HEK293 (cell line): ENCODE results near the gene SLC22A4.

Source experiments
- CTCF ChIA-PET: fragments of 350-600 bp; formaldehyde crosslinking; extraction: SDS; loops from one replicate; lab custom pipeline; 2021; ENCODE audit warnings: antibody characterized with exemption; lab: Yijun Ruan, JAX
- POLR2A ChIA-PET: fragments of 300-600 bp; formaldehyde crosslinking; extraction: SDS; loops from one replicate; lab custom pipeline; 2020; ENCODE audit warnings: antibody characterized with exemption, inconsistent platforms; lab: Yijun Ruan, JAX
- H3K27ac ChIP-seq: fragments of 200-500 bp; sonication (Bioruptor generic); 2 replicates; pipeline ENCODE4 v1.5.1; 2014; ENCODE audit warnings: low read depth, low read length, control low read depth, inconsistent platforms; ENCODE audit errors: extremely low read depth
- H3K36me3 ChIP-seq, 2 experiments: fragments of 200-500 bp in 1 of 2; sonication (Bioruptor generic) in 1 of 2; 1 replicate in 1 of 2; 2 replicates in 1 of 2; pipeline ENCODE4 v1.5.1; 2014 to 2017; ENCODE audit warnings: inconsistent platforms in 2 of 2, low read length in 2 of 2; ENCODE audit not compliant: control insufficient read depth in 2 of 2, insufficient read depth in 1 of 2
- H3K4me1 ChIP-seq: fragments of 200-500 bp; sonication (Bioruptor generic); 2 replicates; pipeline ENCODE4 v1.5.1; 2014; ENCODE audit warnings: mild to moderate bottlenecking, low read length, inconsistent platforms; ENCODE audit not compliant: control insufficient read depth, insufficient read depth
- H3K4me3 ChIP-seq: 2 replicates; pipeline ENCODE4 v1.5.1; 2011; ENCODE audit warnings: low read depth, mild to moderate bottlenecking, control low read depth, low read length, moderate library complexity
- H3K9me3 ChIP-seq: fragments of 200-500 bp; sonication (Bioruptor generic); 2 replicates; pipeline ENCODE4 v1.5.1; 2014; ENCODE audit warnings: low read depth, low read length, inconsistent platforms; ENCODE audit not compliant: control insufficient read depth, insufficient read depth
- BCL6B ChIP-seq: fragments of 450-650 bp; formaldehyde crosslinking; IDR thresholded peaks from 2 replicates; pipeline ENCODE4 v1.5.1; 2017; ENCODE audit warnings: missing biosample characterization, missing genetic modification characterization
- EGR2 ChIP-seq: fragments of 450-650 bp; formaldehyde crosslinking; IDR thresholded peaks from 2 replicates; pipeline ENCODE4 v1.5.1; 2016; ENCODE audit warnings: low read depth, missing biosample characterization, missing genetic modification characterization
- KLF7 ChIP-seq: fragments of 450-650 bp; formaldehyde crosslinking; IDR thresholded peaks from 2 replicates; pipeline ENCODE4 v1.5.1; 2016; ENCODE audit warnings: missing biosample characterization, missing genetic modification characterization, borderline replicate concordance
- PRDM10 ChIP-seq: fragments of 450-650 bp; formaldehyde crosslinking; IDR thresholded peaks from 2 replicates; pipeline ENCODE4 v1.5.1; 2016; ENCODE audit warnings: missing biosample characterization, missing genetic modification characterization
- REST ChIP-seq: fragments of 450-650 bp; formaldehyde crosslinking; IDR thresholded peaks from 2 replicates; pipeline ENCODE4 v1.5.1; 2016; ENCODE audit warnings: missing biosample characterization, missing genetic modification characterization
- ZEB2 ChIP-seq: fragments of 450-650 bp; formaldehyde crosslinking; IDR thresholded peaks from 2 replicates; pipeline ENCODE4 v1.5.1; 2016; ENCODE audit warnings: missing biosample characterization, missing genetic modification characterization
- ZNF114 ChIP-seq: fragments of 450-650 bp; formaldehyde crosslinking; IDR thresholded peaks from 2 replicates; pipeline ENCODE4 v1.5.0; 2017; ENCODE audit warnings: missing biosample characterization, missing genetic modification characterization
- ZNF2 ChIP-seq: fragments of 450-650 bp; formaldehyde crosslinking; IDR thresholded peaks from 2 replicates; pipeline ENCODE4 v1.5.1; 2016; ENCODE audit warnings: missing biosample characterization, missing genetic modification characterization
- ZNF335 ChIP-seq: fragments of 450-650 bp; formaldehyde crosslinking; conservative IDR thresholded peaks from 2 replicates; pipeline ENCODE4 v1.5.1; 2016; ENCODE audit warnings: missing biosample characterization, missing genetic modification characterization
- ZNF341 ChIP-seq: fragments of 450-650 bp; formaldehyde crosslinking; IDR thresholded peaks from 2 replicates; pipeline ENCODE4; 2016; ENCODE audit warnings: low read depth, missing biosample characterization, missing genetic modification characterization
- ZNF580 ChIP-seq: fragments of 450-650 bp; formaldehyde crosslinking; IDR thresholded peaks from 2 replicates; pipeline ENCODE4 v1.5.1; 2016; ENCODE audit warnings: missing biosample characterization, missing genetic modification characterization
- ZNF837 ChIP-seq: fragments of 450-650 bp; formaldehyde crosslinking; IDR thresholded peaks from 2 replicates; pipeline ENCODE4 v1.5.1; 2016; ENCODE audit warnings: missing biosample characterization, missing genetic modification characterization
- ZSCAN16 ChIP-seq: fragments of 450-650 bp; formaldehyde crosslinking; IDR thresholded peaks from 2 replicates; pipeline ENCODE4 v1.5.1; 2016; ENCODE audit warnings: missing biosample characterization, missing genetic modification characterization

The SLC22A4 gene

GRCh38 chr5:132368186-132368585 lies 74.0 kb downstream of the SLC22A4 start:
- Histone ChIP-seq H3K27ac (no peak overlapping the region), H3K9me3 (no peaks in the 10 kb centered on the region), H3K36me3 (peaks cover 4 to 23% of the 10 kb centered on the region in 2 experiments; a peak in 2 of 3 replicates), H3K4me1 (peaks cover 6% of the 10 kb centered on the region; the same call in 1 of the 2 replicates), H3K4me3 (no peak overlapping the region)
- ChIA-PET CTCF (interaction anchor here (0.8 to 3.5 kb wide), 4 partner anchors 10 to 188 kb away, joined by 3 to 16 read pairs (median 5); partner anchors contain the start of gene SLC22A4), POLR2A (interaction anchor here (1.3 to 6.0 kb wide), 3 partner anchors 75 to 128 kb away, joined by 3 to 52 read pairs (median 13); partner anchors contain the start of genes IRF1 and SLC22A4)
- TF ChIP-seq REST (tag by site-specific recombination) (peak; percentile 46; the same call in 1 of the 2 replicates), ZNF837 (no peak), ZNF335 (tag by site-specific recombination) (peak; percentile 9; the same call in 1 of the 2 replicates)

GRCh38 chr5:132369007-132369473 lies 74.8 kb downstream of the SLC22A4 start:
- H3K9me3 ChIP-seq, result no peaks in the 10 kb centered on the region
- POLR2A ChIA-PET, result interaction anchor here (0.7 to 6.0 kb wide), 9 partner anchors 9 to 127 kb away, joined by 3 to 52 read pairs (median 4); partner anchors contain the start of genes IRF1 and SLC22A4
- CTCF ChIA-PET, result interaction anchor here (0.6 to 3.5 kb wide), 8 partner anchors 18 to 900 kb away, joined by 3 to 16 read pairs (median 3); partner anchors contain the start of gene SLC22A4
- peak overlapping the region; percentile 65 for H3K27ac ChIP-seq
- H3K36me3 ChIP-seq, result peaks cover 4 to 23% of the 10 kb centered on the region in 2 experiments; a peak in 2 of 3 replicates
- H3K4me1 ChIP-seq, result no peaks in the 10 kb centered on the region
- TF ChIP-seq ZNF2 (tag by site-specific recombination), result peak; percentile 40; the same call in 1 of the 2 replicates
- no peak for TF ChIP-seq ZSCAN16 (tag by site-specific recombination)
- TF ChIP-seq ZNF114 (tag by site-specific recombination), result no peak
- 0 out of 2 replicates have a peak, but pooled peaks have one; percentile 58 for TF ChIP-seq ZNF580 (tag by site-specific recombination)
- peak; percentile 61; the same call in 1 of the 2 replicates for TF ChIP-seq PRDM10 (tag by site-specific recombination)
- TF ChIP-seq BCL6B (tag by site-specific recombination), result no peak
- peak; percentile 67 for TF ChIP-seq ZNF341 (tag by site-specific recombination)
- TF ChIP-seq EGR2 (tag by site-specific recombination), result 0 out of 2 replicates have a peak, but pooled peaks have one; percentile 14
- TF ChIP-seq KLF7 (tag by site-specific recombination), result peak; percentile 57; the same call in 1 of the 2 replicates
- TF ChIP-seq ZEB2 (tag by site-specific recombination), result peak; percentile 18; the same call in 1 of the 2 replicates
- H3K4me3 ChIP-seq, result peak overlapping the region; percentile 78
